GM19395 (cell line): Measurements from ENCODE around the gene TTLL11.

Experiments used
- ATAC-seq: cut with Tn5 transposase; IDR thresholded peaks from one replicate; pipeline ENCODE4 v1.9.1; 2021; ENCODE audit warnings: mild to moderate bottlenecking, moderate library complexity; ENCODE audit not compliant: unreplicated experiment

TTLL11 gene

DNA sequence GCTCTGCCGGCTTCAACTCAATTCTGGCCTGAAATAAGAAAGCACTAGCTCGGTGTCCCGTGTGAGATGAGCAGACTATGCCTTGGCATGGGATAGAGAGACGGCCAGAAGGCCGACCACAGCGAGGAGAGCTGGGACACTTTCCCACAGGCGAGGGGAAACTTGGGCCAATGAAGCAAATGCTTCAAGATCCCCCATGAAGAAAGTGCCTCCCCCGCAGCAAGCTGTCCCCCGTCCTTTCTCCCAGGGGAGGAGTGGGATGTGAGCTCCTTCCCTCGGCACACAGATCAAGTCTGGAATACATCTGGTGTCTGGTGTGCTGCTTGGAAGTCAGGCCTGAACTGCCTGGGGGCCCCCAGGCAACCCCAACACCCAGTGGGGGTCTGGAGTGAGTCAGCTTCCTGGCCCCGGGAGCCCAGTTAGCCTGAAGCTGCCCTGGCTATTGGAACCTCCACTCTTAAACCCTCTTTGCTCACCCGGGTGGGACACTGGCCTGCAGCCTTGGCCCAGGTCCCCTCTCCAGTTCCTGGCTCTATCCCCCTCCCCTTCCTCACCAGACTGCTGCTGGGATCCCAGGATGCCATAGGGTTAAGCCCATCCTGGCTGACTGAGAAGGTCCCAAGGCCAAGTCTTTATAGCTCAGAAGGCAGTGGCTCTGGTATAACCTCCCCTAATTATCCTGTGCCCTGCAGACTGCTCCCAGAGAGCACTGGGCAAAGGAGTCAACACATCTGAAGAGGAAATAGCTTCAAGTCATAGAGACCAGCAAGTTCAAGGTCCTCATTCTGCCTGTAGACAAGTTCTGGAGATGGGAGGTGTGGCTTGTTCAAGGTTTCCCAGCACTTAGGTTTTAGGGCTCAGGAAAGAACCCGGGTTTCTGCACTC is 205.3 kb downstream of the TTLL11 start:
- no peak for ATAC-seq

- no peak for ATAC-seq
These were observed 206.2 kb downstream of the TTLL11 start for GRCh38 chr9:121886759-121887485.

GRCh38 chr9:121885345-121885901 is 207.7 kb downstream of the TTLL11 start:
- no peak for ATAC-seq

GRCh38 chr9:121884057-121884541 is 209.0 kb downstream of the TTLL11 start:
- ATAC-seq, result no peak

DNA sequence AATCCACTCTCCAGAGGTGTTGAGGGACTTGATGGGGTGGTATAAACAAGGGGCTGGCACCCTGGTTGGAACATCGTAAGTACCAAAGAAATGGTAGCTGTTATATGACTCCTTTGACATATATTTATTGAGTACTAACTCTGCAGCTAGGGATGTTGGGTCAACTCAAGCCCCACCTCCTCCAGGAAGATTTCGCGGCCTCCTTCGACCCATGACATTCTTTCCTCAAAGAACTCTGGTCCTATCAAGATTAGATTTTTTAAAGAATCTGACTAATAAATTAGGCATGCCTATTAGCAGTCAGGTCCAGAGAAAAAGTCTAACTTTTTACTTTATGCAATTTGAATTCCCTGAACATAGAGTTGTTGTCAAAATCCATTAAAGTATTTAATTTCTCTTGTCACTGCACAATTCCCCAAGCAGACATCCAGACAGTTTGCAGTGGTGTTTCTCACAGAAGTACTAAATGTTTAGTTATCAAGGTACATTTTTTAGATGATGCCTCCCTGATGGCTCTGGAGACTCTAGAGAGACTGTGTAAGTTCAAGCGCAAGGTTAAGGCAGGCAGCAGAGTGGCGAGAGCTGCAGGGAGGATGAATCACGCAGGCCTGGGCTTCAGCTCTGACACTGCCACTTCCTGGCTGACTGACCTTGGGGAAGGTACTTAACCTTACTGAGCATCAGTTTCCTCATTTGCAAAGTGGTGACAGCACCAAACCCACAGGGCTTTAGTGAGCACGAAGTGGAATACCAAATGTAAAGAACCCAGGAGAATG is 209.6 kb downstream of the TTLL11 start:
- ATAC-seq, result no peak

GRCh38 chr9:121881920-121882500 is 211.1 kb downstream of the TTLL11 start:
- no peak for ATAC-seq

GRCh38 chr9:121880343-121880898 is 212.7 kb downstream of the TTLL11 start:
- ATAC-seq, result no peak

DNA sequence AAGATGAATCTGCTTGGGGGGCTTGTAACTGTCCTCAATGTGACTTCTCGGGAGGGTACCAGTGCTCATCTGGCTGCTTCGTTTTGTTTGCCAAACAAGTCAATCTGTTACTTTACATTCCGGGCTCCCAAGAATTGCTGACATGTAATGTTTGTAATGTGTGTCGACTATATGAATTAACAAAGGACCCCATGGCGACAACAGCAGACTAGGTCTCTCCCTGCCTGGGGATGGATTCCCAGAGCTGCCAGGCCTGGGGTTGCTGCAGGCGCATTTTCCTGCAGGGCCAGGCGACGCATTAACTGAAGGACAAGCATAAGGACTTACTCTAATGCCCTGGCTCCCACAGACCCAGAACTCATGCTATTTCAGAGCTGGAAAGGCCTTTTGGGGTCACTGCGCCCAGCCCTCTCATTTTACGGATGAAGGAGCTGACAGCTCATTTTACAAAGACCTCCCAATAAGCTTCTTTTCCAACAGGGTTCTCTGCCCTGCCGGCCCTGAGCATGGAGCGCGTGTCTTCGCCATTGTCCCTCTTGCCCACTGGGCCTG is 214.8 kb downstream of the TTLL11 start:
- ATAC-seq, result no peak

DNA sequence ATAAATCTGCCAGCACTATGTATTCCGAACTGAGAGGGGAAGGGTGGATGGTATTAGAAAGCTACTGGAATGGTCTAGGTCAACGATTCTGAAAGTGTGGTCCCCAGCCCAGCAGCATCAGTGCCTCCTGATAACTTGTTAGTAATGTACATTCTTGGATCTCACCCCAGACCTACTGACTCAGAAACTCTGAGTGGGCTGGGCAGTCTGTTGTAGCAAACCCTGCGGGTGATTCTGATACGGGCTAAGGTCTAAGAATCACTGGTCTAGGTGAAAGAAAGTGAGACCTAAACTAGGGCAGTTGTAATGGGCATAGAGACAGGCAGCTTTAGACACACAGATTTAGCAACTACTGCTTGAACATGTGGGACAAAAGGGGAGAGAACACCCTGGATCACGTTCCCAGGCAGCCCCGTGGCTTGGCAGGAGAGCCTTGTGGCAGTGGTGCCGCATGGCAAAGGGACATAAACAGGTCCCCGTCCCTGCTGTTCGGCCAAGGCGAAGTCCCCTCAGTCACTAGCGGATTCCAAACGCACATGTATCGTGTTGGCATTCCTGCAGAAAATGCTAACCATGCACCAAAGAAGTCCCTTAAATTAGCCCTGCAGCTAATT is 216.3 kb downstream of the TTLL11 start:
- ATAC-seq, result no peak

DNA sequence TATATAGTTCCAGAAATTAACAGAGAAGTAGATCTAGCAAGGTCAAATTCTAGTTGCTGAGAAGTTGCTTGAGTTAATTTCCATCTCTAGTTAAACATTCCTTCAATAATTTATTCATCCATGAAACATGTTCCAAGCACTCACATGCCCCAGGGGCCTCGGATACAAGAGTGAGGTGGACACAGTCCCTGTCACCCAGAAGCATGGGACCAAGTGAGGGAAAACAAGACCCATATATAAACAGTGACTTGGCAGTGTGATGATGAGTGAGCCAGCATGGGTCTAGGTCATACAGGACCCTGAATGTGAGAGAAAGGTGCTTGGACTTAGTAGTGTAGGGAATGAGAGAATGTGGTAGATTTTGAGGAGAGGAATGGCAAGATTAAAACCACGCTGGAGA is 216.9 kb downstream of the TTLL11 start:
- no peak for ATAC-seq

DNA sequence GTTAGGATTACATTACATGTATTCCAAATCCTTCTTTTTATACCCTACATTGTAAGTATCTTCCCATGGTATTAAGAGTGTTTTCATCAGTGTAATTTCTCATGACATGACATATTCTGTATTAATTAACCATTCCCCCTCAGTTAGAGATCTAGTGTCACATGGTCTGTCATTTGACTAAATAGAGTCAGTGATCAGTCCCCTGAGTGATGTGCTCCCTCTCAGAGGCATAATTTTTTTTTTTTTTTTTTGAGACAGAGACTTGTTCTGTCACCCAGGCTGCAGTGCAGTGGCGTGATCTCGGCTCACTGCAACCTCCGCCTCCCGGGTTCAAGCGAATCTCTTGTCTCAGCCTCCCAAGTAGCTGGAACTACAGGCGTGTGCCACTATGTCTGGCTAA is 218.6 kb downstream of the TTLL11 start:
- no peak for ATAC-seq

DNA sequence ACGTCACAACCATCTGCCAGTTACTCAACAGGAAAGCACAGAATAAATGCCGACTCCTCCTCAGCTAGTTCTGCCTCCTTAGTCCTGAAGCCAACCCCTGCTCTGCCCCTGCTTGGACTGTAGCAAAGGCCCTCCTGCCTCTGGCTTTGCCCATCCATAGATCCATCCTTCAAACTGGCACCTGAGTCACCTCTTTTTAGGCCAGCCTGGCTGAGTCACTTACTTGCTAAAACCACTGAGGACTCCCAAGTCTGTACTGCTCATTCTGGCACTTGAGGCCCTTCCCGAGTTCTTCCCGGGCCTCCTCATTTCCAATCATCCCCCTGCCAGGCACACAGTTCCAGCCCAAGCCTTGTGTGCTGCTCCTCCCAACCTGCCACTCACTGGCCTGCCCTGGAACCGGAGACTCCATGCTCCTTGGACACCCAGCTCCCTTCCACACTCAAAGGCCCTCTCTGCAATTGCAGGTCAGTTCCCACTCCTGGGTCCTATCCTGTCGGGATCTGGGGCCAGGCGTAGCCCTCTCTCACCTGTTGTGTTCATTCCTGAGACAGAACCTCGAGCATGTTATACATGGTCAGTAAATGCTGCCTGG is 221.6 kb downstream of the TTLL11 start:
- no peak for ATAC-seq

DNA sequence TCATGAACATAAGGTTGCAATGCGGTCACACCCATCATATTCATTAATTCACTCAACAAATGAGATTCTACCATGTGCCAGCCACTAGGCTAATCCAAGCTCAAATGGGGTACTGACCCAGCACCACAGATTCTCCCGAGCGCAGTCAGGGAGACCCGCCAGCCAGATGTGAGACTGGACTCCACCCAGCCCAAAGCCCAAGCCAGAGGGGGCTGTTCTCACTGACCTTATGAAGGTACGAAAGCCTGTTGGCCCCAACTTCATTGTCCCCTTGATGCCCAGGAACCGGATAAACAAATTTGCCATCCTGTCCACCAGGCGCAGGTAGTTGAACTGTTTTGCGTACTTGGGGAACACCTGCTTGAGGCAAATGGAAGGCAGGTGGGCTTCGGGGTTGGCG is 222.8 kb downstream of the TTLL11 start:
- no peak for ATAC-seq

GRCh38 chr9:121868626-121869025 is 224.5 kb downstream of the TTLL11 start:
- ATAC-seq, result no peak

DNA sequence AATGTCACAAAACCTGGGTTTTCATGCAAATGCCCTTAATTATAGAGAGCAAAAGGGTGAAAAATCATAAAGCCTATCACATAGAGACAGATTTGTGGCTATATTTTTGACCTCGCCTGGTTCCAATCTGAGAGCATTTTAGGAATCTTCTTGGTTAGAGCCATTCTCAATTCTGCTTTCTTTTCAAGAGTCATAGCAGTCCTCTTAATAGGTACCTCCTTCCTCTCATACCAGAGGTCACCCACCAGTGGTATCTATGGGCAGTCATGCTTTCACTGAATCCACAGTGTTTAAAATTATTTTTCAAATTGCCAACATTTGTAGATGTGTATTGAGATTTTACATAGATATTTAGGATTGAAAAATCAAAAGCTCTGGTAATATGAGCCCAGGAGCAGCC is 226.2 kb downstream of the TTLL11 start:
- no peak for ATAC-seq

DNA sequence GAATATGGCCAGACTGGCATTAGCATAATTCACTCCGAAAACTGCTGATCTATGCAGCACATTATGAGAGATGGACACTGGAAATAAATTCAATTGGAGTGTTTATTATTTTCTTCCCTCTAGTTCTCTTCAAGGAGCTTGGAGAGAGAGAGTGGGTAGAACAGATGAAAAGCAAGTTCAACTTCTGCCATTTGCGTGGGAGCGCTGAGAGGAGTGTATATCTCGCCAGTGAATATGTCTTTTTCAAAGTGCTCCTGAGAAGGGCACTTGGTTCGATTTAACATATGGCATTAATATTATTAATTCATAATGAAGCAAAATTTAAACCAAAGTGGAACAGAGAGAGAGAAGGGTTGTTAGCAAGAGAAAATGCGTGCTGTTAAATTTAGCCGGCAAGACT is 227.2 kb downstream of the TTLL11 start:
- ATAC-seq, result no peak

DNA sequence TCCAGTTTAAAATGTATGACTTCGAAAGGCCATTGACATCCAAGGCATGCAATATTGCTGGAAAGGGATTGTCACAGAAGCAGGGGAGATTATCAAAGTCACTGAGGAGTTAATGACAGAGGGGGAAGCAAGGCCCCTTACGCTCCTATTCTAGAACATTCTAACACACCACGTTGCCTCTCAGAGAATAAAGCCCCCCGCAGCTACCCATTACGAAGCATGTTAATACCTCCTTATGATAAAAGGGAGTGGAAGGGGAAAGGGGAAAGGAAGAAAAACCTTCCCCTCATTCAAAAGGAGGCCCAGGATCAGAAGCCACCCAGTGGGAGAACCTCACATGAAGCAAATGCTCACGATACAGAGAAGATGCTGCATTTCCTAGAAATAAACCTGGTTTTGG is 228.0 kb downstream of the TTLL11 start:
- ATAC-seq, result no peak

GRCh38 chr9:121863955-121864354 is 229.2 kb downstream of the TTLL11 start:
- no peak for ATAC-seq
